Thymus (tissue), 11 donors: ENCODE results near the gene FAM9A. TPM values are rescaled to one million over a fixed set of nuclear protein-coding genes. Genes with fewer than 3 reads are reported as not detected.

Source experiments
- DNase-seq, 9 donors: peaks; one replicate each; pipeline ENCODE4 v3.0.0-alpha.2; 2013; ENCODE audit warnings: low spot score in 9 of 9, low read depth in 6 of 9, missing footprints in 1 of 9
- H3K27ac ChIP-seq, 2 donors: one replicate each; pipeline ENCODE4 v1.5.1; 2013; ENCODE audit warnings: control low read depth in 1 of 2, low read depth in 1 of 2, low read length in 1 of 2, mild to moderate bottlenecking in 1 of 2, moderate library complexity in 1 of 2
- H3K27me3 ChIP-seq, 2 donors: one replicate each; pipeline ENCODE4 v1.5.1; 2013; ENCODE audit warnings: low read length in 1 of 2; ENCODE audit not compliant: control insufficient read depth in 2 of 2, insufficient read depth in 1 of 2
- H3K36me3 ChIP-seq, 2 donors: one replicate each; pipeline ENCODE4 v1.5.1; 2013; ENCODE audit warnings: low read length in 1 of 2, mild to moderate bottlenecking in 1 of 2, moderate library complexity in 1 of 2; ENCODE audit not compliant: control insufficient read depth in 2 of 2, insufficient read depth in 2 of 2
- H3K4me1 ChIP-seq, 2 donors: one replicate each; pipeline ENCODE4 v1.5.1; 2013; ENCODE audit warnings: low read length in 2 of 2; ENCODE audit not compliant: control insufficient read depth in 2 of 2, insufficient read depth in 2 of 2
- H3K4me3 ChIP-seq, 2 donors: one replicate each; pipeline ENCODE4 v1.5.1; 2013; ENCODE audit warnings: low read length in 2 of 2, control low read depth in 1 of 2, mild to moderate bottlenecking in 1 of 2
- H3K9me3 ChIP-seq, 2 donors: one replicate each; pipeline ENCODE4 v1.5.1; 2013; ENCODE audit warnings: low read length in 1 of 2, mild to moderate bottlenecking in 1 of 2; ENCODE audit not compliant: control insufficient read depth in 2 of 2, insufficient read depth in 1 of 2
- WGBS: extraction: QIAGEN DNeasy Blood & Tissue Kit; methylation state at CpG from one replicate; pipeline ENCODE4 v1.1.7; 2013; 5-methylcytosine and 5-hydroxymethylcytosine counted together
- polyA plus RNA-seq: library from polyadenylated mRNA; stranded (reverse); fragments of 200-250 nt; gene quantifications from one replicate; pipeline ENCODE4 v1.2.3, GENCODE V29; 2013
- total RNA-seq: library from RNA; stranded (reverse); fragments of 120-200 nt; gene quantifications from one replicate; pipeline ENCODE4 v1.2.4, GENCODE V29; 2013
- donor health status: healthy.

The FAM9A gene
- total and polyA plus RNA-seq, 2 donors = not detected

- DNase-seq = no peak
- no peaks in the 10 kb centered on the region for H3K4me1 ChIP-seq
- H3K9me3 ChIP-seq = no peaks in the 10 kb centered on the region
- no peak overlapping the region for H3K4me3 ChIP-seq
- H3K27me3 ChIP-seq = no peaks in the 10 kb centered on the region
- H3K27ac ChIP-seq = no peak overlapping the region
- H3K36me3 ChIP-seq = no peaks in the 10 kb centered on the region
These were observed 45.4 kb downstream of the FAM9A start for GRCh38 chrX:8755813-8756212.

DNA sequence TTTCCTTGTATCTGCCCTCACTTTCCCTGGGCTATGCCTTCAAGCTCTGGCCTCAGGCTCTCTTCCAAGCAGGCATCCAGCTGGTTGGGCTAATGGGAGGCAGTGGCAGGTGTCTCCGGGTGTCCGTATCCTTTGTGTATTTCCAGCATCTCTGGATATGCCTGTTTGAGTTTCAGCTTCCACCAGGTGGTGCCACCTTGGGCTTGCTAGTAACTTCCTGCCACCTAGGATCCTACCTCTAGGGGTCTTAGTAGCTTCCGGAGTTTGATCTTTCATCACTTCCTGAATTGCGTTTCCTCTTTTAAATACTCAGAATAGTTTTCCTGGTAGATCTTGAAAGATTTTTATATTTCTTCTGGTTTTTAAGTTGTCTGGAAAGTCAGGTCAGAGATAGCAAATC, 46.1 kb downstream of the FAM9A start:
- H3K27me3 ChIP-seq = no peaks in the 10 kb centered on the region
- WGBS = 61% methylated on average over 4 of the region's 4 CpGs

GRCh38 chrX:8749697-8750096, 51.5 kb downstream of the FAM9A start:
- Histone ChIP-seq H3K9me3 (no peaks in the 10 kb centered on the region), H3K27ac (no peak overlapping the region), H3K36me3 (no peaks in the 10 kb centered on the region), H3K4me1 (no peaks in the 10 kb centered on the region), H3K4me3 (no peak overlapping the region), H3K27me3 (no peaks in the 10 kb centered on the region)
- no peak for DNase-seq

More for the DNA sequence above, 46.1 kb downstream of the FAM9A start:
- Histone ChIP-seq H3K36me3 (no peaks in the 10 kb centered on the region), H3K9me3 (no peaks in the 10 kb centered on the region), H3K4me1 (no peaks in the 10 kb centered on the region), H3K27ac (no peak overlapping the region), H3K4me3 (no peak overlapping the region)
- DNase-seq = no peak

DNA sequence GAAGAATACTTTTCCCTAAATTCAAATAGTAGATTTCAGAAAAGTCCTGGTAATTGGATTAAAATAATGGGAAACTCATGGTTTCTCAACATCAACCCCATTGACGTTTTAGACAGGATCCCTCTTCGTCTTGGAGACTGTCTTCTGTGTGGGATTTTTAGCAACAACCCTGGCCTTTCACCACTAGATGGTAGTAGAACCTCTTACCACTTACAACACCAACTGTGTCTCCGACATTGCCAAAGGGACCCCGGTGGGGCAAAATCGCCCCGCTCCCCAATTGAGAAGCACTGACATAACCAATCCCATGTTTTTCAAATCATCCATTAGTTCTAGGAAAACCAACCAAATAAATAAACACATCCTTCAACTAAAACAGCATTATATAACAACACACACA, 52.3 kb downstream of the FAM9A start:
- Histone ChIP-seq H3K36me3 (no peaks in the 10 kb centered on the region), H3K27ac (no peak overlapping the region), H3K4me1 (no peaks in the 10 kb centered on the region), H3K27me3 (no peaks in the 10 kb centered on the region), H3K4me3 (no peak overlapping the region), H3K9me3 (no peaks in the 10 kb centered on the region)
- WGBS = 11% methylated on average over 6 of the region's 6 CpGs
- peak in 3 of 9 donors; percentile 13 to 29 (median 13) for DNase-seq

GRCh38 chrX:8743126-8743732, 58.0 kb downstream of the FAM9A start:
- DNase-seq = peak in 6 of 9 donors; percentile 9 to 64 (median 20)

GRCh38 chrX:8741981-8742380, 59.2 kb downstream of the FAM9A start:
- no peaks in the 10 kb centered on the region for H3K9me3 ChIP-seq
- H3K27me3 ChIP-seq = no peaks in the 10 kb centered on the region
- H3K27ac ChIP-seq = no peak overlapping the region
- no peaks in the 10 kb centered on the region for H3K36me3 ChIP-seq
- H3K4me1 ChIP-seq = no peaks in the 10 kb centered on the region
- H3K4me3 ChIP-seq = no peak overlapping the region
- no peak for DNase-seq
- WGBS = over 99% methylated on average over 10 of the region's 10 CpGs

More at GRCh38 chrX:8743126-8743732, 58.0 kb downstream of the FAM9A start:
- no peaks in the 10 kb centered on the region for H3K4me1 ChIP-seq
- no peaks in the 10 kb centered on the region for H3K27me3 ChIP-seq
- H3K36me3 ChIP-seq = no peaks in the 10 kb centered on the region
- no peak overlapping the region for H3K4me3 ChIP-seq
- no peak overlapping the region for H3K27ac ChIP-seq
- no peaks in the 10 kb centered on the region for H3K9me3 ChIP-seq
- 73% methylated on average over 11 of the region's 11 CpGs for WGBS

Other genes starting within 250 kb of the FAM9A start
- 1.3 TPM for gene ANOS1, start 69.2 kb downstream of the FAM9A start, total RNA-seq
- 3.4 TPM for gene ANOS1, start 69.2 kb downstream of the FAM9A start, polyA plus RNA-seq
- gene FAM9B, start 232.7 kb upstream of the FAM9A start, total RNA-seq = 0.05 TPM
- gene FAM9B, start 232.7 kb upstream of the FAM9A start, polyA plus RNA-seq = 0.11 TPM